ENCODE results near the gene MAML3. TPM values are rescaled to one million over a fixed set of nuclear protein-coding genes. Genes with fewer than 3 reads are reported as not detected.

Gene MAML3
- polyA plus RNA-seq, 1 donor (not counting 4 experiments of a cell fraction or from before 2014, with no cell fraction given) = 0.68 TPM

GRCh38 chr4:139975830-139976272, 178.1 kb downstream of the MAML3 start:
- no peaks in the 10 kb centered on the region for H4K20me1 ChIP-seq (ENCODE audit: control insufficient read depth, extremely low read depth, insufficient read depth, low read length)
- no peak for DNase-seq (ENCODE audit: low read depth, low spot score)
- FAIRE-seq = peak; percentile 58
- no peak overlapping the region for H3K4me3 ChIP-seq (ENCODE audit: control insufficient read depth in 2 of 3, extremely low read depth in 1 of 3, insufficient read depth in 2 of 3, low read depth in 1 of 3, low read length in 3 of 3)
- TF ChIP-seq EZH2 (IDR thresholded peaks at IDR 0.05; ENCODE audit: low read length) = no peak
- TF ChIP-seq, protein P1, sequence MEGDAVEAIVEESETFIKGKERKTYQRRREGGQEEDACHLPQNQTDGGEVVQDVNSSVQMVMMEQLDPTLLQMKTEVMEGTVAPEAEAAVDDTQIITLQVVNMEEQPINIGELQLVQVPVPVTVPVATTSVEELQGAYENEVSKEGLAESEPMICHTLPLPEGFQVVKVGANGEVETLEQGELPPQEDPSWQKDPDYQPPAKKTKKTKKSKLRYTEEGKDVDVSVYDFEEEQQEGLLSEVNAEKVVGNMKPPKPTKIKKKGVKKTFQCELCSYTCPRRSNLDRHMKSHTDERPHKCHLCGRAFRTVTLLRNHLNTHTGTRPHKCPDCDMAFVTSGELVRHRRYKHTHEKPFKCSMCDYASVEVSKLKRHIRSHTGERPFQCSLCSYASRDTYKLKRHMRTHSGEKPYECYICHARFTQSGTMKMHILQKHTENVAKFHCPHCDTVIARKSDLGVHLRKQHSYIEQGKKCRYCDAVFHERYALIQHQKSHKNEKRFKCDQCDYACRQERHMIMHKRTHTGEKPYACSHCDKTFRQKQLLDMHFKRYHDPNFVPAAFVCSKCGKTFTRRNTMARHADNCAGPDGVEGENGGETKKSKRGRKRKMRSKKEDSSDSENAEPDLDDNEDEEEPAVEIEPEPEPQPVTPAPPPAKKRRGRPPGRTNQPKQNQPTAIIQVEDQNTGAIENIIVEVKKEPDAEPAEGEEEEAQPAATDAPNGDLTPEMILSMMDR (optimal IDR thresholded peaks at IDR 0.05 in 1 of 3, IDR thresholded peaks at IDR 0.05 in 1 of 3, conservative IDR thresholded peaks at IDR 0.05 in 1 of 3; ENCODE audit: extremely low read depth in 1 of 3, insufficient read depth in 2 of 3, low read length in 3 of 3) = no peak
- H2AFZ ChIP-seq (ENCODE audit: control insufficient read depth, low read length) = peak overlapping the region; percentile 78
- H3K36me3 ChIP-seq (ENCODE audit: control insufficient read depth in 2 of 2, extremely low read depth in 1 of 2, insufficient read depth in 2 of 2, low read length in 2 of 2) = no peaks in the 10 kb centered on the region
- no peaks in the 10 kb centered on the region for H3K27me3 ChIP-seq (ENCODE audit: control insufficient read depth, extremely low read depth, insufficient read depth, low read length)
- H3K4me1 ChIP-seq (ENCODE audit: control insufficient read depth, extremely low read depth, insufficient read depth, low read length) = peaks cover 8% of the 10 kb centered on the region
- no peak overlapping the region for H3K9ac ChIP-seq (ENCODE audit: control insufficient read depth, extremely low read depth, insufficient read depth, low read length)
- no peak overlapping the region for H3K27ac ChIP-seq (ENCODE audit: control insufficient read depth, insufficient read depth, low read length)
- peak overlapping the region; percentile 59 for H3K4me2 ChIP-seq (ENCODE audit: control insufficient read depth, extremely low read depth, insufficient read depth, low read depth, low read length)
- dilution Hi-C loops (cut with MboI; ENCODE audit: extremely low pct_ligation_motif_present, low sequenced_read_pairs) = no loop called here
- no peaks in the 10 kb centered on the region for H3K9me3 ChIP-seq (ENCODE audit: control insufficient read depth, low read depth, low read length)
- no peaks in the 10 kb centered on the region for H3K9me1 ChIP-seq (ENCODE audit: control insufficient read depth, extremely low read depth, insufficient read depth, low read length)
- H3K79me2 ChIP-seq (ENCODE audit: control insufficient read depth, insufficient read depth, low read length) = no peaks in the 10 kb centered on the region

DNA sequence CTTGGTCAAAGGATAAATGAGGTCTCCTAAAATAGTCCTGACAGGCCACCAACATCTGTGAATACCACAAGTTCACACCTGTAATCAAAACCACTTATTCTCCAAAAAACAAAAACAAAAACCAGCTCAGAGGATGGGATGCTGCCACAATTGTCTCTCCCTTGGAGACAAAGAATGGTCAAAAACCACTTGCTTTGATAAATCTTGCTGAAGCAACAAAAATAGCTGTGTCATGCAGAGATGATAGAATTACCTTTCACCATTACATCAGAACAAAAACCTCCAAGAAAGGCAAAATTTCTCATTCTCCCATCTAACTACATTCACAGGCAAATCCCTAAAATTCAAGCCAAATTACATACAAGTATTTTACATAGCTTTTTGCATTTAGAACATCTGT, 180.4 kb downstream of the MAML3 start:
- no peak for FAIRE-seq
- H3K4me2 ChIP-seq (ENCODE audit: control insufficient read depth, extremely low read depth, insufficient read depth, low read depth, low read length) = no peak overlapping the region
- H3K79me2 ChIP-seq (ENCODE audit: control insufficient read depth, insufficient read depth, low read length) = no peaks in the 10 kb centered on the region
- H3K9me1 ChIP-seq (ENCODE audit: control insufficient read depth, extremely low read depth, insufficient read depth, low read length) = no peaks in the 10 kb centered on the region
- H3K27ac ChIP-seq (ENCODE audit: control insufficient read depth, insufficient read depth, low read length) = no peak overlapping the region
- dilution Hi-C loops (cut with MboI; ENCODE audit: extremely low pct_ligation_motif_present, low sequenced_read_pairs) = no loop called here
- no peaks in the 10 kb centered on the region for H4K20me1 ChIP-seq (ENCODE audit: control insufficient read depth, extremely low read depth, insufficient read depth, low read length)
- DNase-seq (ENCODE audit: low read depth, low spot score) = no peak
- H3K27me3 ChIP-seq (ENCODE audit: control insufficient read depth, extremely low read depth, insufficient read depth, low read length) = no peaks in the 10 kb centered on the region
- H3K9me3 ChIP-seq (ENCODE audit: control insufficient read depth, low read depth, low read length) = no peaks in the 10 kb centered on the region
- peaks cover 8% of the 10 kb centered on the region for H3K4me1 ChIP-seq (ENCODE audit: control insufficient read depth, extremely low read depth, insufficient read depth, low read length)
- no peak overlapping the region for H3K9ac ChIP-seq (ENCODE audit: control insufficient read depth, extremely low read depth, insufficient read depth, low read length)
- no peak overlapping the region for H3K4me3 ChIP-seq (ENCODE audit: control insufficient read depth in 2 of 3, extremely low read depth in 1 of 3, insufficient read depth in 2 of 3, low read depth in 1 of 3, low read length in 3 of 3)
- H2AFZ ChIP-seq (ENCODE audit: control insufficient read depth, low read length) = no peak overlapping the region
- H3K36me3 ChIP-seq (ENCODE audit: control insufficient read depth in 2 of 2, extremely low read depth in 1 of 2, insufficient read depth in 2 of 2, low read length in 2 of 2) = no peaks in the 10 kb centered on the region
- no peak for TF ChIP-seq EZH2 (IDR thresholded peaks at IDR 0.05; ENCODE audit: low read length)
- TF ChIP-seq, protein P1 (optimal IDR thresholded peaks at IDR 0.05 in 1 of 3, IDR thresholded peaks at IDR 0.05 in 1 of 3, conservative IDR thresholded peaks at IDR 0.05 in 1 of 3; ENCODE audit: extremely low read depth in 1 of 3, insufficient read depth in 2 of 3, low read length in 3 of 3) = no peak
